BE2C (cell line): ENCODE measurements around the gene CPNE4.

Experiments used
- DNase-seq: peaks from one replicate; pipeline ENCODE4 v3.0.0-alpha.2; 2020
- H3K27me3 ChIP-seq: fragments of 250-450 bp; sonication (Bioruptor Pico); 2 replicates; pipeline ENCODE4 v1.5.1; 2020; ENCODE audit warnings: mild to moderate bottlenecking
- H3K36me3 ChIP-seq: fragments of 250-450 bp; sonication (Bioruptor Pico); 2 replicates; pipeline ENCODE4 v1.5.1; 2020; ENCODE audit warnings: mild to moderate bottlenecking
- H3K4me1 ChIP-seq: fragments of 250-450 bp; sonication (Bioruptor Pico); 2 replicates; pipeline ENCODE4 v1.5.1; 2020
- H3K4me3 ChIP-seq: 2 replicates; pipeline ENCODE4 v1.5.1; 2011; ENCODE audit warnings: low read depth, low read length
- H3K9me3 ChIP-seq: fragments of 250-450 bp; sonication (Bioruptor Pico); 2 replicates; pipeline ENCODE4 v1.5.1; 2020
- TF ChIP-seq, protein P1 (sequence below): IDR thresholded peaks from 2 replicates; pipeline ENCODE4 v1.5.1; 2012; ENCODE audit warnings: mild to moderate bottlenecking, low read depth, low read length

The CPNE4 gene

DNA sequence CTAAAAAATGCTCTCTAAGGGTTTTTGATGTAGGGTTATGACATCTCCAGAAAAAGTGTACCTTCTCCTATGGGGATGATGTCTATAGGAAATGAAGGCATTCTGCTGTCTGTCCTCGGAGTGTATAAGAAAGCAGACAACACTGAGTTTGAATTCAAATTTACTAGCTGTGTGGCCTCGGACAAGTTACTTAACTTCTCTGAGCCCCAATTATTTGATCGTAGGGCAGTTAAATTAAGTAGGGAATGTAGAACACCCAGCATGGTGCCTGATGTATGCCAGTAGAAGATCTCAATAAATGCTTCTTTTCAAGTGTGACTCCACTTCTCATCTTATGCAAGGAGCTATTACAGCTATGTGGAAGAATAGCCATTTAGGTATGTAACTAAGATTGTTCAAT lies 184.6 kb downstream of the CPNE4 start:
- Histone ChIP-seq H3K4me1 (no peaks in the 10 kb centered on the region), H3K36me3 (no peaks in the 10 kb centered on the region), H3K4me3 (no peak overlapping the region), H3K27me3 (no peaks in the 10 kb centered on the region), H3K9me3 (no peaks in the 10 kb centered on the region)
- TF ChIP-seq, protein P1, sequence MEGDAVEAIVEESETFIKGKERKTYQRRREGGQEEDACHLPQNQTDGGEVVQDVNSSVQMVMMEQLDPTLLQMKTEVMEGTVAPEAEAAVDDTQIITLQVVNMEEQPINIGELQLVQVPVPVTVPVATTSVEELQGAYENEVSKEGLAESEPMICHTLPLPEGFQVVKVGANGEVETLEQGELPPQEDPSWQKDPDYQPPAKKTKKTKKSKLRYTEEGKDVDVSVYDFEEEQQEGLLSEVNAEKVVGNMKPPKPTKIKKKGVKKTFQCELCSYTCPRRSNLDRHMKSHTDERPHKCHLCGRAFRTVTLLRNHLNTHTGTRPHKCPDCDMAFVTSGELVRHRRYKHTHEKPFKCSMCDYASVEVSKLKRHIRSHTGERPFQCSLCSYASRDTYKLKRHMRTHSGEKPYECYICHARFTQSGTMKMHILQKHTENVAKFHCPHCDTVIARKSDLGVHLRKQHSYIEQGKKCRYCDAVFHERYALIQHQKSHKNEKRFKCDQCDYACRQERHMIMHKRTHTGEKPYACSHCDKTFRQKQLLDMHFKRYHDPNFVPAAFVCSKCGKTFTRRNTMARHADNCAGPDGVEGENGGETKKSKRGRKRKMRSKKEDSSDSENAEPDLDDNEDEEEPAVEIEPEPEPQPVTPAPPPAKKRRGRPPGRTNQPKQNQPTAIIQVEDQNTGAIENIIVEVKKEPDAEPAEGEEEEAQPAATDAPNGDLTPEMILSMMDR = no peak
- DNase-seq = no peak

DNA sequence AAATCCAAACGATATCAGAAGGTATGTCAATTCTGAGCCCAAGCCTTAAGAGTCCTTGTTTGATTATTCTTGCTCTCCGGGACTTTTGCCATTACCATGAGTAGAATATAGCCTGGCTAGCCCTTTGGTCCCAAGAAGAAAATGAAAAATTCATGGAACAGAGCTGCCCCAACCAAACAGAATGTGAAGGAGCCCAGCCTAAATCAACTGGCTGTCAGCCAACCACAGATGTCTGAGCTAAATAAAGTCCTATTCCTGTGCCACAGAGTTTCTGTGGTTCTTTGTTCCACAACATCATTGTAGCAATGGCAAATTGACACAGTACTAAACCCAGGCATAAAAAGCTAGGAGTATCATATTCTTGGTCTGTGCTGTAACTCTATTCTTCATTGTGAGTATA lies 185.2 kb downstream of the CPNE4 start:
- Histone ChIP-seq H3K9me3 (no peaks in the 10 kb centered on the region), H3K27me3 (no peaks in the 10 kb centered on the region), H3K4me1 (no peaks in the 10 kb centered on the region), H3K36me3 (no peaks in the 10 kb centered on the region), H3K4me3 (no peak overlapping the region)
- TF ChIP-seq, protein P1 = no peak
- DNase-seq = no peak

DNA sequence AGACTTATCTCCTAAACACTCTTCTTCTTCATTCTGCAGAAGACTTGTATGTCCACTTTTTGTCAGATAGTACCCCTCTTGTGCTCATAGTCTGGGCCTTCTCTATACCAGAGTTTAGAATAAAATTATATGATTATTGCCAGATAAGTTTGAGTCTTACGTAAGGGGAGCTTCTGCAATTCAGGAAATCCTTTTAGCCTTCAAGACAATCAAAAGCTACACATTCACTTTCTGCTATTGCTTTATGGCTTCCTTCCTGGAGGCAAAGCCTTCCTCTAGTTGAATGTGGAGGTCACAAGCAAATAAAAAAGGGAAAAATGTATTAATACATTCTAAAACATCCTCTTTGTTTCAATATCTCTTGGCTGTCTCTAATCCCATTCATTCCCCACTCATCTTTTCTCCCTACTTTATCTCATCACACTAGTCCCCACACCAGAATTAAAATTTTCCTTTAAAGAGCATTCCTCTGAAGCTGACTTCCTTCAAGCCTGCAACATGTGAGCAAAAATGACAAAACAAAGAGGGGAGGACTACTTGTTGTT lies 186.8 kb downstream of the CPNE4 start:
- Histone ChIP-seq H3K27me3 (no peaks in the 10 kb centered on the region), H3K4me3 (no peak overlapping the region), H3K9me3 (no peaks in the 10 kb centered on the region), H3K36me3 (no peaks in the 10 kb centered on the region), H3K4me1 (no peaks in the 10 kb centered on the region)
- TF ChIP-seq, protein P1 = no peak
- DNase-seq = no peak

DNA sequence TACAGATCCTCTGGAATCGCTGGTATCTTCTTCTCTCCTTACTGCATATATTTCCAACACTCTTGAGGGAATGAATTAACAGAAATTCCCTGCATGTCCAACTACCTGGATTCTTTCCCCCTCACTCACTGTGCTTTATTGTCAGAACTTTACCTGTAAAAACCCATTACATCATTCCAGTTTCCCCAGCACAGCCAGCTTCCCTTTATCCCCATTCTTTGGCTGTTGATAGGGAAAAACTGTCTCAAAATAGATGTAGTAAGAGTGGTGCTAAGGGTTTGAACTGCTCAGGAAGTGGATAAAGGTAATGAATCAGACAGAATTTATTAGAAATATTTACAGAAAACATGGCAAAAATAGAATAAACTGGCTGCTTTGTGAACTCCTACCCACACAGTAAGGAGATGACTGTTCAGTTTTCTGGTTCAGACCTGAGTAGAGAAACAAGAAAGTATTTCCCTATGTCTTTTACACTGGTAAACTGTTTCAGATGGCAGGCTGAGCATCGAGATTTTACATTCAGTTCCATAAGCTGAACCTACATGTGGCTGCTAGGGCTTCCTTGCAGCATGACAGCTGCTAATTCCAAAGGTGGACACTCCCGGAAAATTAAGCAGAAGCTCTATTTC lies 188.4 kb downstream of the CPNE4 start:
- DNase-seq = no peak
- no peaks in the 10 kb centered on the region for H3K4me1 ChIP-seq
- no peak overlapping the region for H3K4me3 ChIP-seq

DNA sequence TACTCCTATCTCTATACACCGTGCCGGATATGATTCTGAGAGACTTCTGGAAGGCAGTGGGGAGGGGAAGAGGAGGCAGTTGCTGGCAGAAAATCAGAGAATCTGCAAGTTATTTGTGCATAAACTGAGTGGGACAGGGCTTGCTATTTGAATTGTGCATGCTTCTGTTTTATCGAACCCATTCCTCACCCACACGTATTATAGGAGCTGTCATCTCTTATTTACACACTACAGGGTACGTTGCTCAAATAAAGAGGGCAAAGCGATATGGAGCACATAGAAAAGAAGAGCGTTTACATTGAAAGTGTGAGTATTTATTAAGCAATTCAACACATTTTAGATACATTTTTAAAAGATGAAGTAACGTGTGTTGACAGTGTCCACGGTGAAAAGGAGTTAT lies 191.6 kb downstream of the CPNE4 start:
- H3K27me3 ChIP-seq = no peaks in the 10 kb centered on the region
- TF ChIP-seq, protein P1 = no peak
- no peaks in the 10 kb centered on the region for H3K36me3 ChIP-seq
- no peaks in the 10 kb centered on the region for H3K9me3 ChIP-seq
- H3K4me1 ChIP-seq = no peaks in the 10 kb centered on the region
- no peak for DNase-seq
- no peak overlapping the region for H3K4me3 ChIP-seq

More for the DNA sequence above, 188.4 kb downstream of the CPNE4 start:
- Histone ChIP-seq H3K27me3 (no peaks in the 10 kb centered on the region), H3K36me3 (no peaks in the 10 kb centered on the region), H3K9me3 (no peaks in the 10 kb centered on the region)
- TF ChIP-seq, protein P1 = no peak

DNA sequence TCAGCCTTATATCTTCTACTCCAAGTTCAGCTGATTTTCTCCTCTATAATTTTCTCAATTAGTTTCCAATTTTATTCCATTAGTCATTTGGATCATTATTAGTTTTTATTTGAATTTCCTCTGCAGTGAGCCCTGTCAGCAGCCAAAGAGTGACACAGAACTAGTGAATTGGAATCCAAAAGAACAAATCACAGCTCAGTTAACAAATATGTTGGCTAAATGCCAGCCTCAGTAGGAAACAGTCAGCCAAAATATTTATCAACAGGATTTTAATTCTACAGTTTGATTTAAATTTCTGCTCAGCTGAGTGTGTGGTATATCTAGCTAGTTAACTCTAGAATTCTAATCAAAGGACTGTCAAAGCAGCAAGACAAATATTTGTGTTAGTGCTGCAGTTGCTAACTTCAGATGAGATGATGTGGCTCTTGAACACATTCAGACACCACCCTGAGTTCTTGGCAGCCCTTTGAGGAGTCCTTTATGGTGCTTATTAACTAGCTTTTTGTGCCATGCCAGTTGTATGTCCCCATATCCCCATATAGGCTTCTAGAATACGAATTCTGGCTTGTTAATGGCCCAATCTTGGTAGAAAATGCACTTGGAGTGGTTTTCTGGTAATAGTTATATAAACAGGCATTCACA lies 194.5 kb downstream of the CPNE4 start:
- TF ChIP-seq, protein P1 = no peak
- Histone ChIP-seq H3K4me3 (no peak overlapping the region), H3K9me3 (no peaks in the 10 kb centered on the region), H3K36me3 (no peaks in the 10 kb centered on the region), H3K4me1 (no peaks in the 10 kb centered on the region), H3K27me3 (no peaks in the 10 kb centered on the region)
- DNase-seq = no peak
